Neuronal stem cell (in vitro differentiated cells): ENCODE data around the gene HIC1.
A peak's percentile ranks its signal among the peaks of the same experiment; 100 is the strongest.

Source experiments
- DNase-seq: peaks from one replicate; pipeline ENCODE4 v3.0.0-alpha.2; 2013; ENCODE audit warnings: low spot score
- H2AFZ ChIP-seq: one replicate; pipeline ENCODE4 v1.6.1; 2013; ENCODE audit warnings: mild to moderate bottlenecking, low read length, inconsistent platforms
- H2AK5ac ChIP-seq: 2 replicates; pipeline ENCODE4 v1.6.1; 2013; ENCODE audit warnings: low read depth, mild to moderate bottlenecking, inconsistent platforms, low read length, moderate library complexity, mixed read lengths
- H2BK120ac ChIP-seq: 2 replicates; pipeline ENCODE4 v1.6.1; 2013; ENCODE audit warnings: low read depth, mild to moderate bottlenecking, inconsistent platforms, low read length, moderate library complexity, mixed read lengths
- H2BK12ac ChIP-seq: one replicate; pipeline ENCODE4 v1.6.1; 2013; ENCODE audit warnings: low read length, inconsistent platforms
- H2BK15ac ChIP-seq: 2 replicates; pipeline ENCODE4 v1.6.1; 2013; ENCODE audit warnings: mild to moderate bottlenecking, low read length, inconsistent platforms, mixed read lengths
- H2BK5ac ChIP-seq: one replicate; pipeline ENCODE4 v1.6.1; 2013; ENCODE audit warnings: inconsistent platforms, mild to moderate bottlenecking, low read length, moderate library complexity
- H3K14ac ChIP-seq: one replicate; pipeline ENCODE4 v1.6.1; 2013; ENCODE audit warnings: low read length, inconsistent platforms
- H3K18ac ChIP-seq: 2 replicates; pipeline ENCODE4 v1.6.1; 2013; ENCODE audit warnings: low read length, inconsistent platforms
- H3K23ac ChIP-seq: 2 replicates; pipeline ENCODE4 v1.6.1; 2013; ENCODE audit warnings: low read depth, mild to moderate bottlenecking, mixed read lengths, low read length, inconsistent platforms; ENCODE audit not compliant: poor library complexity
- H3K27ac ChIP-seq: replicated peaks from 3 replicates; pipeline ENCODE4 v1.5.1; 2013; ENCODE audit warnings: low read length, inconsistent platforms
- H3K27me3 ChIP-seq, 3 experiments: 2 replicates each; pipeline ENCODE4 v1.6.1; 2013; ENCODE audit warnings: low read length in 3 of 3, mild to moderate bottlenecking in 2 of 3, inconsistent platforms in 1 of 3, low read depth in 1 of 3, mixed read lengths in 1 of 3, moderate library complexity in 1 of 3; ENCODE audit not compliant: control insufficient read depth in 3 of 3, insufficient read depth in 3 of 3
- H3K36me3 ChIP-seq, 2 donors: replicated peaks in 1 of 2; 2 replicates each; pipeline ENCODE4 v1.6.1; 2013; ENCODE audit warnings: low read length in 2 of 2; ENCODE audit not compliant: control insufficient read depth in 2 of 2, insufficient read depth in 2 of 2
- H3K4ac ChIP-seq: 2 replicates; pipeline ENCODE4 v1.6.1; 2013; ENCODE audit warnings: inconsistent platforms, mild to moderate bottlenecking, low read length, moderate library complexity
- H3K4me1 ChIP-seq, 2 donors: 1 replicate in 1 of 2; 2 replicates in 1 of 2; pipeline ENCODE4 v1.6.1; 2013; ENCODE audit warnings: low read length in 2 of 2, low read depth in 1 of 2; ENCODE audit not compliant: control insufficient read depth in 2 of 2, insufficient read depth in 1 of 2
- H3K4me2 ChIP-seq: one replicate; pipeline ENCODE4 v1.6.1; 2013; ENCODE audit warnings: mild to moderate bottlenecking, low read length, inconsistent platforms; ENCODE audit not compliant: insufficient read depth, poor library complexity, severe bottlenecking
- H3K4me3 ChIP-seq, 2 donors: 2 replicates each; pipeline ENCODE4 v1.5.1; 2013; ENCODE audit warnings: low read length in 2 of 2, mild to moderate bottlenecking in 2 of 2, inconsistent platforms in 1 of 2, moderate library complexity in 1 of 2
- H3K79me1 ChIP-seq: one replicate; pipeline ENCODE4 v1.6.1; 2013; ENCODE audit warnings: low read depth, mild to moderate bottlenecking, inconsistent platforms, low read length, moderate library complexity
- H3K9ac ChIP-seq: one replicate; pipeline ENCODE4 v1.6.1; 2013; ENCODE audit warnings: mild to moderate bottlenecking, low read depth, low read length, inconsistent platforms; ENCODE audit not compliant: poor library complexity
- H3K9me3 ChIP-seq, 2 donors: replicated peaks in 1 of 2; 2 replicates each; pipeline versions ENCODE3 to v1.6.1; 2013; ENCODE audit warnings: low read length in 2 of 2, mild to moderate bottlenecking in 2 of 2, inconsistent platforms in 1 of 2, low read depth in 1 of 2, mixed read lengths in 1 of 2, moderate library complexity in 1 of 2; ENCODE audit not compliant: control insufficient read depth in 2 of 2, insufficient read depth in 1 of 2
- H4K8ac ChIP-seq: one replicate; pipeline ENCODE4 v1.6.1; 2013; ENCODE audit warnings: low read depth, mild to moderate bottlenecking, inconsistent platforms, low read length, moderate library complexity
- H4K91ac ChIP-seq: one replicate; pipeline ENCODE4 v1.6.1; 2013; ENCODE audit warnings: low read length, low read depth, mild to moderate bottlenecking, inconsistent platforms; ENCODE audit not compliant: poor library complexity
- WGBS, 2 donors: extraction: QIAGEN DNeasy Blood & Tissue Kit; methylation state at CpG; one replicate each; pipeline ENCODE4 v1.1.7; 2013; ENCODE audit warnings: missing lambda C conversion rate in 2 of 2, mixed read lengths in 1 of 2; ENCODE audit not compliant: insufficient read length in 2 of 2, insufficient replicate concordance in 1 of 2; ENCODE audit errors: extremely low coverage in 2 of 2; 5-methylcytosine and 5-hydroxymethylcytosine counted together

Gene HIC1

DNA sequence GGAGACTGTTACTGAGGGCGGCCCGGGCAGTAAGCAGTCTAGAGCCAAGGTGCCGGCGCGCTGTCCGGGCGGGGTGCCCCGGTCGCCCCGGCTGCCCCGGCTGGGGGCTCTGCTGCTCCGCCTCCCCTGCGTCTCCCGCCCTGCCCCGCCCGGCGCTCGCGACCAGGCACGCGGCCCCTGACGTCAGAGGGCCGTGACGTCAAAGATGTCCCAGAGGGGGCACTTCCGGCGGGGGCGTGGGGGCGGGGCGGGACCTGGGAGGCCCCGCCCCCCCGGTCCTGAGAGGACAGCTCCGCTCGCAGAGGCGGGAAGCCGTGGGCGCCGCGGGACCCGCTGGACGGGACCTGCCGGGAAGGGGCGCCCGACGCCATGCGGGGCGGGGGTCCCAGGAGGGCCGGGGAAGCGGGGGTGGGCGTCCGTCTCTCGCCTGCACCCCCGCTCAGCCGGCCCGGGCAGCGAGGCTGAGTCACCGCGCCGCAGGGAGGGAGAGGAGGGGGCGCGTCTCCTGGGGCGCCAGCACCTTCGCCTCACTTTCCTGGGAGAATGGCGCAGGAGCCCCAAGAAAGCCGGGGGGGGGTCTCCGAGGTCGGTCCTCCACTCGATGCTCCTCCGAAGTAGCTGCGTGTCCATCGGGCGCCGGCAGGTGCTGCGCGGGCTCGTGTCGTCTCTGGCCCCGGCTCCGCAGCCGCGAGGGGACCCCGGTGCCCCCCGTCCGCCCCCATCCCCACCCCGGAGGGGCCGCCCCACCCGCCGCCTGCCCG lies 4.4 kb upstream of the HIC1 start:
- no peaks in the 10 kb centered on the region for H3K79me1 ChIP-seq
- H3K36me3 ChIP-seq = peaks cover 0 to under 1% of the 10 kb centered on the region in 2 donors
- peak overlapping the region; percentile 95 for H2AFZ ChIP-seq
- H3K27me3 ChIP-seq = peaks cover 4 to 58% (median 33%) of the 10 kb centered on the region in 3 experiments
- H4K8ac ChIP-seq = no peak overlapping the region
- no CpG with 5 or more reads among the region's 88 CpGs for WGBS, 2 donors
- H3K9me3 ChIP-seq = no peaks in the 10 kb centered on the region
- no peak overlapping the region for H2BK5ac ChIP-seq
- no peak overlapping the region for H3K27ac ChIP-seq
- H2BK12ac ChIP-seq = no peak overlapping the region
- H3K14ac ChIP-seq = no peak overlapping the region
- no peak overlapping the region for H3K4ac ChIP-seq
- no peak overlapping the region for H3K9ac ChIP-seq
- peak overlapping the region; percentile 75 to 84 for H3K4me3 ChIP-seq
- H2BK15ac ChIP-seq = no peak overlapping the region
- no peak overlapping the region for H2AK5ac ChIP-seq
- peak overlapping the region; percentile 73 for H3K4me2 ChIP-seq
- peaks cover 7 to 23% of the 10 kb centered on the region in 2 donors for H3K4me1 ChIP-seq
- DNase-seq = peak; percentile 76
- H2BK120ac ChIP-seq = no peak overlapping the region
- peak overlapping the region; percentile 38 for H3K18ac ChIP-seq
- no peak overlapping the region for H4K91ac ChIP-seq
- no peak overlapping the region for H3K23ac ChIP-seq

GRCh38 chr17:2051061-2051932 lies 3.6 kb upstream of the HIC1 start:
- peaks cover 4 to 67% (median 39%) of the 10 kb centered on the region in 3 experiments for H3K27me3 ChIP-seq
- peak overlapping the region in 1 of 2 donors; percentile 84 for H3K4me3 ChIP-seq
- no peak overlapping the region for H4K8ac ChIP-seq
- no peak overlapping the region for H2BK12ac ChIP-seq
- peak overlapping the region; percentile 17 for H2BK15ac ChIP-seq
- H2AK5ac ChIP-seq = no peak overlapping the region
- H2BK120ac ChIP-seq = no peak overlapping the region
- no CpG with 5 or more reads among the region's 81 CpGs for WGBS, 2 donors
- no peak for DNase-seq
- no peak overlapping the region for H3K27ac ChIP-seq
- H3K9me3 ChIP-seq = no peaks in the 10 kb centered on the region
- H3K4ac ChIP-seq = no peak overlapping the region
- peak overlapping the region; percentile 73 for H3K4me2 ChIP-seq
- H3K4me1 ChIP-seq = peaks cover 7 to 23% of the 10 kb centered on the region in 2 donors
- no peaks in the 10 kb centered on the region for H3K79me1 ChIP-seq
- H4K91ac ChIP-seq = no peak overlapping the region
- peak overlapping the region; percentile 44 for H3K9ac ChIP-seq
- peak overlapping the region; percentile 21 for H3K14ac ChIP-seq
- H2BK5ac ChIP-seq = no peak overlapping the region
- peaks cover 0 to 1% of the 10 kb centered on the region in 2 donors for H3K36me3 ChIP-seq
- peak overlapping the region; percentile 85 for H3K23ac ChIP-seq
- peak overlapping the region; percentile 95 for H2AFZ ChIP-seq
- H3K18ac ChIP-seq = peak overlapping the region; percentile 28

- no peak overlapping the region for H2BK120ac ChIP-seq
- no peak for DNase-seq
- no peak overlapping the region for H2AK5ac ChIP-seq
- no peak overlapping the region for H3K14ac ChIP-seq
- no peak overlapping the region for H3K9ac ChIP-seq
- H3K79me1 ChIP-seq = no peaks in the 10 kb centered on the region
- H3K4ac ChIP-seq = no peak overlapping the region
- no peak overlapping the region for H4K8ac ChIP-seq
- H3K23ac ChIP-seq = peak overlapping the region; percentile 85
- no peak overlapping the region for H3K27ac ChIP-seq
- H3K4me1 ChIP-seq = peaks cover 12 to 23% of the 10 kb centered on the region in 2 donors
- no peak overlapping the region for H2AFZ ChIP-seq
- H3K36me3 ChIP-seq = peaks cover 0 to 6% of the 10 kb centered on the region in 2 donors
- no peak overlapping the region for H2BK12ac ChIP-seq
- H3K4me2 ChIP-seq = no peak overlapping the region
- H4K91ac ChIP-seq = no peak overlapping the region
- no peak overlapping the region for H3K18ac ChIP-seq
- no peak overlapping the region for H2BK5ac ChIP-seq
- peak overlapping the region in 1 of 2 donors; percentile 0 for H3K4me3 ChIP-seq
- H3K27me3 ChIP-seq = peaks cover 4 to 74% (median 45%) of the 10 kb centered on the region in 3 experiments
- WGBS, 2 donors = no CpG with 5 or more reads among the region's 14 CpGs
- no peaks in the 10 kb centered on the region for H3K9me3 ChIP-seq
- H2BK15ac ChIP-seq = no peak overlapping the region
Measured at GRCh38 chr17:2051933-2052559, 2.9 kb upstream of the HIC1 start.
